Liver (tissue), 2 donors: Measurements from ENCODE around the gene KLK3.

Experiments used
- EGR1 ChIP-seq, 2 donors: IDR thresholded peaks; 2 replicates each; pipeline ENCODE4 v1.6.1; 2016 to 2018; ENCODE audit warnings: antibody characterized with exemption in 2 of 2, low read depth in 2 of 2
- SP1 ChIP-seq: IDR thresholded peaks from 2 replicates; pipeline ENCODE4 v1.6.1; 2018; ENCODE audit warnings: antibody characterized with exemption, mild to moderate bottlenecking
- donor health status: healthy.

- no peak for TF ChIP-seq SP1
- no peak for TF ChIP-seq EGR1 (IDR thresholded peaks at IDR 0.05; ENCODE audit: low read depth in 2 of 2)
Measured at GRCh38 chr19:50838239-50838638, 16.5 kb upstream of the KLK3 start.
